NAMALWA (cell line): Measurements from ENCODE around the gene SPPL2B.
A peak's percentile ranks its signal among the peaks of the same experiment; 100 is the strongest.
"Not testable (repeated sequence)": the region's sequence is repeated elsewhere in the genome, so short reads cannot be mapped to it uniquely, and the experiment has no call there.

ENCODE experiments used
- DNase-seq: peaks from one replicate; pipeline ENCODE4 v3.0.0-alpha.2; 2015; ENCODE audit warnings: low spot score

The SPPL2B gene, protein sequence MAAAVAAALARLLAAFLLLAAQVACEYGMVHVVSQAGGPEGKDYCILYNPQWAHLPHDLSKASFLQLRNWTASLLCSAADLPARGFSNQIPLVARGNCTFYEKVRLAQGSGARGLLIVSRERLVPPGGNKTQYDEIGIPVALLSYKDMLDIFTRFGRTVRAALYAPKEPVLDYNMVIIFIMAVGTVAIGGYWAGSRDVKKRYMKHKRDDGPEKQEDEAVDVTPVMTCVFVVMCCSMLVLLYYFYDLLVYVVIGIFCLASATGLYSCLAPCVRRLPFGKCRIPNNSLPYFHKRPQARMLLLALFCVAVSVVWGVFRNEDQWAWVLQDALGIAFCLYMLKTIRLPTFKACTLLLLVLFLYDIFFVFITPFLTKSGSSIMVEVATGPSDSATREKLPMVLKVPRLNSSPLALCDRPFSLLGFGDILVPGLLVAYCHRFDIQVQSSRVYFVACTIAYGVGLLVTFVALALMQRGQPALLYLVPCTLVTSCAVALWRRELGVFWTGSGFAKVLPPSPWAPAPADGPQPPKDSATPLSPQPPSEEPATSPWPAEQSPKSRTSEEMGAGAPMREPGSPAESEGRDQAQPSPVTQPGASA

DNA sequence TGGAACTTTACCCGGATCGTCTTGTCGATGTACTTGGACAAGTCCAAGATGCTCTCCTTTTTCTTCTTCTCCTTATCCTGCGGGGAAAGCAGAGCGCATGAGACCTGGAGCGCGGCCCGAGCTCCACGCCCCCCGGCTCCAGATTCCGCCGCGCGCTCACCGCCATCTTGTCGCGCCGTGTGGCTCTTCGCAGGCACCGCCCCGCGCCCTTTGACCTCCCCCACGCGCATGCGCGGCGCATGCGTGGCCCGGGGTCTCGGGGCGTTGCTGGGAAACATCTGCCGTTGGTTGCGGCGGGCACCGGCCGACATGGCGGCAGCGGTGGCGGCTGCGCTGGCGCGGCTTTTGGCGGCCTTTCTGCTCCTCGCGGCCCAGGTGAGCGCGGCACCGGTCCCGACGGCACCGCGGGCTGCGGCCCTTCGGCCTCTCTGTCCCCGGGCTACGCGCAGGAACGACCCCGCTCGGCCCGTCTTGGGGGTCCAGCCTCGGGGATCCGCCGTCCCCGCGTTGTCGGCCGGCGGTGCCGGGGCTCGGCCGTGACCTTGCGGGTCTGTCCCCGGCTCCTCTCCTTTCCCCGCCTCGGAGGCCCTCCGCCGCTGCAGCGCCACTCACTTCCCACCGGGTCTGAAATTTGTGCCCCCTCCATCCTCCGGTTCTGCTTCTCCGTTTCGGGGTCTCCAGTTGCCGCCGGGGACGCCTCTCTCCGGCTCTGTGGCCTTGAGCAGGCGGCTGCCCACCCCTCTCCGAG, at the start of gene SPPL2B, which contains the start of gene LSM7:
TSS of gene SPPL2B (plus strand) at position 284 of the 748 bp plus-strand sequence. CDS start at position 310, 26 bp downstream.
TSS of gene LSM7 (minus strand) at position 186 of the 748 bp plus-strand sequence. CDS start at position 166, 20 bp downstream.
- peak; percentile 95 for DNase-seq

DNA sequence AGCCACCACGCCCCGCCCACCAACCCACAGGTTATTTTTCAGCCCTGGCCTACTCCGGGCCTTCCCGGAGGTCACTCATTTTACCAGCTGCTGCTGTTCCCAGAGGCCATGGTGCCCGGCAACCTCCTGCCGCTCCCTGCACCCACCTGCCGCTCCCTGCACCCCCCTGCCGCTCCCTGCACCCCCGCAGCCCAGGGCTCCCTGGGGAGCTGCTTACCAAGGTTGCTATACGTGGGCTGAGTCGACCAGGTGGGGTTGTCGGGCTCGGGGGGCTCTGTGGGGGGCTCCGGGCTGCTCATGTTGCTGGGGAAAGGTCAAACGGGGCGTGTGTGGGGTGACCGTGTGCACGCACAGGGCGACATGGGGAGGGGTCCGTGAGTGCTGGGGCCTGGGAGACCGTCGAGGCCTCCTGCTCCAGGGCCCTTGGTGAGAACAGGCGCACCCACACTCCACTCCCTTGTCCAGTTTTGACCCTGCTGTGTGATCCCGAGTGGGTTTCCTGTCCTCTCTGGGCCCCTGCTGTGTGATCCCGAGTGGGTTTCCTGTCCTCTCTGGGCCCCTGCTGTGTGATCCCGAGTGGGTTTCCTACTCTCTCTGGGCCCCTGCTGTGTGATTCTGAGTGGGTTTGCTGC, 47.7 kb upstream of the SPPL2B start:
- DNase-seq, result no peak

GRCh38 chr19:2281265-2282061, 47.0 kb upstream of the SPPL2B start:
- not testable (repeated sequence) for DNase-seq

DNA sequence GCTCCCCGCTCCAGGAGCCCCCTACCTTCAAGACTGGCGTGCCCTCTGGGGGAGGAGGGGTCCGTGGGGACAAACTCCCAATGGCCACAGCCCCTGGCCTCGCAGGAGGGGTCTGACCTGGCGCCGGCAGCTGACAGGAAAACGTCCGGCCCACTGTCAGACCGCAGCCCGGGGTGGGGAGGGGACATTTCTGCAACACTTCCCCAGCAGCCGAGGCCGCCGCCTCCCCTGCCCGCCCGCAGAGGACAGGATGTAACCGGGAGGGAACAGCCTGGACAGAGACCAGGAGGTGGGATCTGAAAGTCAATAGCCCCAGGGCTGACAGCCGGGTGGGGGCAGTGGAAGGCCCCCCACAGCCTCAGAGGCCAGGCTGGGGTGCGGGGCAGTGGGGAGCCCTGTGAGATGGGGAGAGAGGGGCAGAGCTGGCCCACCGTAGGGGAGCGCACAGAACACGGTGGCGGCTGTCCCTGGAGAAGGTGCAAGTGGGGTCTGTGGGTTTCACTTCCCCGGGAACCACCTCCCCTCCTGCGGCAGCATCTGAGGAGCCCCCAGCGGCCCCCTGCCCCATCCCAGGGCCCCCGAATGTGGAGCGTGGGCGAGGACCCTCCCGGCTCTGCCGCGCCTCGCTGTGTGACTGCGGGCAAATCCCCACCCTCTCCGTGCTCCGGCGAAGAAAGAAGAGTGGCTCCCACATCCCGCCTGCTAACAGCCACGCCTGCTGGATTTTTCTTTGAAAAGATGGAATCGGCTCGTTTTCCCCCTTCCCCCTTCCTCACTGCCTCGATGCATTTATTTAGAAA, 46.2 kb upstream of the SPPL2B start, which contains the start of gene PEAK3:
TSS of gene PEAK3 (minus strand) at position 114 of the 800 bp plus-strand sequence. CDS start 1,244 bp downstream, outside the sequence.
- no peak for DNase-seq

- DNase-seq, result no peak
Observed at GRCh38 chr19:2282862-2283237, 45.6 kb upstream of the SPPL2B start.

GRCh38 chr19:2283835-2284507, 44.5 kb upstream of the SPPL2B start:
- DNase-seq, result no peak

- DNase-seq, result no peak
Observed at GRCh38 chr19:2286402-2287140, 41.9 kb upstream of the SPPL2B start.

DNA sequence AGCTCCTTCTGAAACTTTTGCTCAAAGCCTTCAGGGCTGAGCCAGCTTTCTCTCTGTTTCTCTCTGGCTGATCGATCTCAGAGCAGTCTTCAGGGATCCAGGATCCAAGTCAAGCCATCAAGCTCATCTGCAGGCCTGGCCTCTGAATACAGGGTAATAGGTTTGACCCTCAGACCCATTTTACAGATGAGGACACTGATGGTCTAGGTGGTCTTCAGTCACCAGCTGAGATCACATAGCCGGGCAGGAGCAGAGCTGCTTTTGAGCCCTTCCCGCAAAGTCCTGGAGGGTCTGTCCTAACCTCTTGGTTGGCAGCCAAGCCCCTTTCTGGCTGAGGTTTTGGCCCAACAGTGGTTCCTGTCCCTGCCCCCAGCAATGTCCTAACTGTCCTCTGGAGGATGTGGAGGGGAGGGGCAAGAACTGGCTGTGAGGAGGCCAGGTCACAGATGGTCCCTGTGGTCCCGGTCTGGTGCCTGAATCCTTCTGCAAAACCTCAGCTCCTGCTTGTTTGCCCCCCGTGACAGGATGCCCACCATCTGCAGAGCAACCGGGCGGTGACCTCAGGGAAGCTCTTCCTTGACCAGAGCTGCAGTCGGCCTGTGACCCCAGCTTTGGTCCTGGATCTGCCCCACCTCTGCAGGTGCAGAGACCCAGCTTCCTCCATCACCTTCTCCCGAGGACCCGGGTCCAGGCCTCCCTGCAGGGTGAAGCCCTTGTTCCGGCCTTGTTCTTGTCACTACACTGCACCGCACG, 40.7 kb upstream of the SPPL2B start:
- DNase-seq, result no peak

- DNase-seq, result no peak
Observed at GRCh38 chr19:2288338-2288817, 40.1 kb upstream of the SPPL2B start.

GRCh38 chr19:2288818-2289713, 39.4 kb upstream of the SPPL2B start:
- DNase-seq, result no peak

GRCh38 chr19:2289714-2290435, 38.6 kb upstream of the SPPL2B start:
- DNase-seq, result peak; percentile 83

DNA sequence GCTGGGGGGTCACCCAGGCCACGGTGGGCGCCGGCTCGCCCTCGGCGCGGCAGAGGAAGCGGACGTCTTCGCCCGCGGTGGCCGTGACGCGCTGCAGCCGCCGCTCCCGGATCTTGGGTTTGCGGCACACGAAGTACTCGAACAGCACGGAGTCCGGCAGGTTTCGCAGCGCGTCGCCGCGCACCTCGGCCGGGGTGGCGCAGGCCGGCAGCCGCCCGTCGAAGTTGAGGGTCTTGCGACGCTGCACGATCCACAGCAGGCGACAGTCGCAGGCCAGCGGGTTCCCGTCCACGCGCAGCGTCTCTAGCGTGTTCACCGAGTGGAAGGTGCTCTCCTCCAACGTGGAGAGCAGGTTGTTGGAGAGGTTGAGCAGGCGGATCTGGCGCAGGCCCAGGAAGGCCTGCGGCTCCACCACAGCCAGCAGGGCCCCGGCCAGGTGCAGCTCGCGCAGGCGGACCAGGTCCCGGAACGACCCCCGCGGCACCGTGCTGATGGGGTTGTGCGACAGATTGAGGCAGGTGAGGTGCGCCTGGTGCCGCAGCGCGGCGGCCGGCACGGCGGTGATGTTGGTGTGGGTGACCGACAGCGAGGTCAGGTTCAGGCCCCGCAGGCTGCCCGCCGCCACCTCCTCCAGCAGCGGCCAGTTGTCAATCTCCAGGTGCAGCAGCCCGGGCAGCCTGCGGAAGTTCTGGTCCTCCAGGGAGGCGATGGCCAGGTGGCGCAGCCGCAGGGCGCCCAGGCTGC, 37.9 kb upstream of the SPPL2B start:
- no peak for DNase-seq

- no peak for DNase-seq
Observed at GRCh38 chr19:2291185-2291751, 37.2 kb upstream of the SPPL2B start.

DNA sequence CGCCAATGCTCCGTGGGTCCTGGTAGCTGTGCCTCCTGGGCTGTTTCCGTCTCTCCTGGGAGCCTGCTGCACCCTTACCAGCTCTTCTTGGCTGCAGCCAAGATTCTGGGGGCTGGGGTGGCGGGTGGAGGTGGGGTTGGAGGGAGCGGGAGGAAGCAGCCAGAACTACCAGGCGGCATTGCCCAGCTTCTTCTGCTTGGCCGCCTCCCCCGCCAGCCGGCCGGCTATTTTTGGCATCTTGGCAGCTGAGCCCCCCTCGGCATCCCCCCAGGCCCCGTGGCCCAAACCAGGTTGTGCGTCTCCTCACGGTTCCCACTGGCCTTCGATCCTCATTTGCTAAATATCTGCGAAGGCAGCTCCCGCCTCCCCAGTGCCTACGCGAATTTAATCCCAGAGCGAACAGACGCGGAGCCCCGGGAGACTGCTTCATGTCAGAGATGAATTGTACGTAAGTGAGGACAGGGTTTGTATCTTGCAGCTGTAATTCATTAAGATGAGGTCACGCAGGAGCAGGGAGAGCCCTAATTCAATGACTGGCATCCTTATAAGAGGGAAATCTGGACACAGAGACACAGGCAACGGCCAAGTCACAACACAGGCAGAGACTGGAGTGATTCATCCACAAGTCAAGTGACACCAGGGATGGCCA, 33.7 kb upstream of the SPPL2B start:
- no peak for DNase-seq

DNA sequence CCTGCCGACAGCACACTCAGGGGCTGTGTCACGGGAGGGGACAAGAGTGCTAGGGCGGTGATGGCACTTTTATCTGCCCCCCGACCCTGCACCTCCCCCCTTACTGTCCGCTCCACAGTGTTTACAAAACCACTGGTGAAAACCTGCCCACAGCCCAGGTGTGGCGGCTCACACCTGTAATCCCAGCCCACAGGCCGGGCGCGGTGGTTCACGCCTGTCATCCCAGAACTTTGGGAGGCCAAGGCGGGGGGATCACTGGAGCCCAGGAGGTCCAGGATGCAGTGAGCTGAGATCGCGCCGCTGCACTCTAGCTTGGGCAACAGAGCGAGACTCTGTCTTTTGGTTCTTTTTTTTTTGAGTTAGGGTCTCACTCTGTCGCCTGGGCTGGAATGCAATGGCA, 32.3 kb upstream of the SPPL2B start:
- DNase-seq, result no peak
